Measurements from ENCODE around the gene VAT1L. TPM values are rescaled to one million over a fixed set of nuclear protein-coding genes. Genes with fewer than 3 reads are reported as not detected.

Gene VAT1L
- total RNA-seq, 2 donors from 2014 or later: 0.33 to 2.3 TPM

DNA sequence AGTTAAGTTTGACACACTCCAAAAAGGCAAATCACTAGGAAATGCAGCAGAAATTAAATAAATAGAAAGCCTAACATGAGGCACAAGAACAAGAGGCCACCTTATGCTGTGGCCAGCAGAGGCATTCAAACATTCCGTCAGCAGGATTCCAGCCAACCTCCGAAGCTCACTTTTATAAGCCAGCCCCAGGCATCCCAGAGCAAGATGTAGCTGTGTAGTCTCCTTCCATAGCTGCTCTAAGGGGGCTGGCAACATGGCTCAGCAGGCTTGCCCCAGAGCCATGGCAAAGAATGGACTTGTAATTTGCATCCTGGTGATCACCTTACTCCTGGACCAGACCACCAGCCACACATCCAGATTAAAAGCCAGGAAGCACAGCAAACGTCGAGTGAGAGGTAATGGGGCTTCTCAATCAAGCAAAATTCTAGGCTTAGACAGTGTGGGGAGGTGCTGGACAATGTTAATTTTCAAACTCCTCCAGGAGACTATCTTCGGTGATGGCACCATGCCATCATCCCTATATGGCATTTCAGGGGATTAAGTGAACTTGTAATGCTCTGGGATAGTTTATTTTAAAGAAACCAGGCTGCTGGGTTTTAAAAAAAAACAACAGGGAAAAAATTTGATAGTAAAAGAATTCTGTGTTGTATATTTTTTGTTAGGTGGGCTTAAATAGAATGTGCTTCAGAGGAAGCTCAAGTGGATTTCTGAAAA lies 234.1 kb downstream of the VAT1L start, which contains the start of gene CLEC3A:
Gene CLEC3A (plus strand): TSS at position 202 of the 714 bp plus-strand sequence. CDS start 79 bp downstream, at position 281.
- no peak within 1 kb of the TSS for H3K27ac ChIP-seq
- H3K4me3 ChIP-seq: no peak within 1 kb of the TSS
- DNase-seq: no peak
- H3K9me3 ChIP-seq: no peaks in the 10 kb centered on the region
- ATAC-seq: no peak
- H3K36me3 ChIP-seq (replicated peaks in 1 of 2; ENCODE audit: insufficient read depth in 1 of 2, low read depth in 2 of 2): no peaks in the 10 kb centered on the region
- no peaks in the 10 kb centered on the region for H3K4me1 ChIP-seq
- intact Hi-C loops (cut with DNase I): no loop called here
- no peak for TF ChIP-seq POLR2A (IDR thresholded peaks at IDR 0.05)
- TF ChIP-seq, protein P1, sequence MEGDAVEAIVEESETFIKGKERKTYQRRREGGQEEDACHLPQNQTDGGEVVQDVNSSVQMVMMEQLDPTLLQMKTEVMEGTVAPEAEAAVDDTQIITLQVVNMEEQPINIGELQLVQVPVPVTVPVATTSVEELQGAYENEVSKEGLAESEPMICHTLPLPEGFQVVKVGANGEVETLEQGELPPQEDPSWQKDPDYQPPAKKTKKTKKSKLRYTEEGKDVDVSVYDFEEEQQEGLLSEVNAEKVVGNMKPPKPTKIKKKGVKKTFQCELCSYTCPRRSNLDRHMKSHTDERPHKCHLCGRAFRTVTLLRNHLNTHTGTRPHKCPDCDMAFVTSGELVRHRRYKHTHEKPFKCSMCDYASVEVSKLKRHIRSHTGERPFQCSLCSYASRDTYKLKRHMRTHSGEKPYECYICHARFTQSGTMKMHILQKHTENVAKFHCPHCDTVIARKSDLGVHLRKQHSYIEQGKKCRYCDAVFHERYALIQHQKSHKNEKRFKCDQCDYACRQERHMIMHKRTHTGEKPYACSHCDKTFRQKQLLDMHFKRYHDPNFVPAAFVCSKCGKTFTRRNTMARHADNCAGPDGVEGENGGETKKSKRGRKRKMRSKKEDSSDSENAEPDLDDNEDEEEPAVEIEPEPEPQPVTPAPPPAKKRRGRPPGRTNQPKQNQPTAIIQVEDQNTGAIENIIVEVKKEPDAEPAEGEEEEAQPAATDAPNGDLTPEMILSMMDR (IDR thresholded peaks at IDR 0.05): no peak
- no peaks in the 10 kb centered on the region for H3K27me3 ChIP-seq
- 27 to 38% methylated on average over 5 of the region's 5 CpGs for WGBS, 2 donors

DNA sequence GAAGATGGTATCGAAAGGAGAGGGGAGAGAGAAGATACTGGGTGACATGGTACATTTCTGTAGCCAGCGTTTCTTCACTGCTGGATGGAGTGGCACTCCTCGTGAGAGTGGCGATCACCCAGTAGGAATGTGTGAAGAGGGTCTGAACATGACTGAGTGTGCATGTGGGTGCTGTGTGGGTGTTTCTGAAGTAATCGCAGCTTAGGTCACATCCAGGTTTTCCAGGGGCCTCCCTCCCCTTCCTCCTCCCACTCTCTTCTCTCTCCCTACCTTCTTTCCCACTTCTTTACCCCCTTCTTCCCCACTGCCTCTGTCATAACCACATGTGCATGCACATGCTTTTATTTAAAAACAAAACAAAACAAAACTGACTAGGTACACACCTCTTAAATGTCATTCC lies 235.8 kb downstream of the VAT1L start:
- Histone ChIP-seq H3K27me3 (no peaks in the 10 kb centered on the region), H3K4me3 (no peak overlapping the region), H3K9me3 (no peaks in the 10 kb centered on the region), H3K36me3 (replicated peaks in 1 of 2; ENCODE audit: insufficient read depth in 1 of 2, low read depth in 2 of 2) (no peaks in the 10 kb centered on the region), H3K4me1 (no peaks in the 10 kb centered on the region), H3K27ac (no peak overlapping the region)
- TF ChIP-seq POLR2A (IDR thresholded peaks at IDR 0.05): no peak
- TF ChIP-seq, protein P1 (IDR thresholded peaks at IDR 0.05): no peak
- no peak for DNase-seq
- intact Hi-C loops (cut with DNase I): no loop called here
- ATAC-seq: no peak
- WGBS, 2 donors: 78 to 83% methylated on average over 5 of the region's 5 CpGs

DNA sequence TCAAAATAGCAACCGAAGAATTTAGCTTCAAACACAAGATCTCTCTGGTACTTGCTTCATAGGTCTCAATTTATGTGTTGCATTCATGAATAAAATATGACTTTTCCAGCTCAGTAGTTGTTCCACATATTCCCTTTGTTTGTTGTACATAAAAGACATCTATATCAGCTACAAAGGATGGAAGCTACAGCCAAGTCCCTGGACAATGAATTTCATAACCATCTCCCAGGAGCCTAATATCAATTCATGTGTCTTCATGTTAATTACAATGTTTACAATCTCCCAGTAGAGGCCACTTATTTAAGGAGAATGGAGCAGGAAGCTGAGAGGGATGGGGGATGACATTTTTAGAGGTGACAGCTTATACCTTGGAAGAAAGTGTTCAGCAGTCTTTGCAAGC lies 237.3 kb downstream of the VAT1L start:
- H3K36me3 ChIP-seq (replicated peaks in 1 of 2; ENCODE audit: insufficient read depth in 1 of 2, low read depth in 2 of 2): no peaks in the 10 kb centered on the region
- H3K4me1 ChIP-seq: no peaks in the 10 kb centered on the region
- H3K27ac ChIP-seq: no peak overlapping the region
- H3K4me3 ChIP-seq: no peak overlapping the region
- ATAC-seq: no peak
- intact Hi-C loops (cut with DNase I): no loop called here
- no peak for TF ChIP-seq POLR2A (IDR thresholded peaks at IDR 0.05)
- TF ChIP-seq, protein P1 (IDR thresholded peaks at IDR 0.05): no peak
- 87 to 89% methylated on average over 1 of the region's 1 CpG for WGBS, 2 donors
- DNase-seq: no peak
- no peaks in the 10 kb centered on the region for H3K27me3 ChIP-seq
- no peaks in the 10 kb centered on the region for H3K9me3 ChIP-seq

DNA sequence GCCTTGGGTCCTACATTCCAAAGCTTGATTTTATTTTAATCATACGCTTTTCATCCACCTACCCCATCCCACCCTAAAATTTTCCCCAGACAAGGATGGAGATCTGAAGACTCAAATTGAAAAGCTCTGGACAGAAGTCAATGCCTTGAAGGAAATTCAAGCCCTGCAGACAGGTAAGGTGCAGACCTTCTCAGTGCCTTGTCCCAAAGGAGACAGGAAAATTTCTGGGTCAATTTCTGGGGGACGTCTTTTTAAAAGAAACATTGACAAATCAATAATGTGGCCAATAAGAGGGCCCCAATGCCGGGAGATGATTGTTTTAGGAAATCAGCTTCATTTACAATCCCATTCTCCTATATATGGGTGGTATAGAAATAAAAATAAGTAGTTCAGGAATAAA lies 239.7 kb downstream of the VAT1L start:
- Histone ChIP-seq H3K4me1 (no peaks in the 10 kb centered on the region), H3K4me3 (no peak overlapping the region), H3K9me3 (no peaks in the 10 kb centered on the region), H3K36me3 (replicated peaks in 1 of 2; ENCODE audit: insufficient read depth in 1 of 2, low read depth in 2 of 2) (no peaks in the 10 kb centered on the region), H3K27ac (no peak overlapping the region), H3K27me3 (no peaks in the 10 kb centered on the region)
- TF ChIP-seq, protein P1 (IDR thresholded peaks at IDR 0.05): no peak
- TF ChIP-seq POLR2A (IDR thresholded peaks at IDR 0.05): no peak
- WGBS, 2 donors: 41 to 66% methylated on average over 3 of the region's 3 CpGs
- ATAC-seq: no peak
- intact Hi-C loops (cut with DNase I): no loop called here
- DNase-seq: no peak

Other genes with a start within 250 kb of the VAT1L start
- 1 to 10 TPM; 5.2 to 9.2 TPM for gene NUDT7, start 66.0 kb upstream of the VAT1L start, total RNA-seq
- not detected for gene CLEC3A, start 234.0 kb downstream of the VAT1L start, total RNA-seq